Fibroblast of pulmonary artery (primary cell): ENCODE results near the gene NOMO2.
A peak's percentile ranks its signal among the peaks of the same experiment; 100 is the strongest.
"Not testable (repeated sequence)": the region's sequence is repeated elsewhere in the genome, so short reads cannot be mapped to it uniquely, and the experiment has no call there.

Experiments used
- DNase-seq: peaks from one replicate; pipeline ENCODE4 v3.0.0-alpha.2; 2010; ENCODE audit warnings: low read depth
- H3K4me3 ChIP-seq: replicated peaks from 2 replicates; pipeline ENCODE4 v1.5.1; 2011; ENCODE audit warnings: low read depth, mild to moderate bottlenecking, control low read depth, low read length, moderate library complexity

NOMO2 gene

GRCh38 chr16:18535519-18536168 lies 26.3 kb downstream of the NOMO2 start:
- not testable (repeated sequence) for H3K4me3 ChIP-seq, DNase-seq

GRCh38 chr16:18534308-18534707 lies 27.6 kb downstream of the NOMO2 start:
- H3K4me3 ChIP-seq, DNase-seq: not testable (repeated sequence)

- DNase-seq: not testable (repeated sequence)
Observed at GRCh38 chr16:18531323-18531722, 30.6 kb downstream of the NOMO2 start.

GRCh38 chr16:18530329-18530728 lies 31.6 kb downstream of the NOMO2 start:
- H3K4me3 ChIP-seq, DNase-seq: not testable (repeated sequence)

More at GRCh38 chr16:18531323-18531722, 30.6 kb downstream of the NOMO2 start:
- not testable (repeated sequence) for H3K4me3 ChIP-seq

- not testable (repeated sequence) for DNase-seq
Observed at GRCh38 chr16:18526547-18526946, 35.4 kb downstream of the NOMO2 start.

GRCh38 chr16:18525882-18526482 lies 35.9 kb downstream of the NOMO2 start:
- not testable (repeated sequence) for DNase-seq, H3K4me3 ChIP-seq

More at GRCh38 chr16:18526547-18526946, 35.4 kb downstream of the NOMO2 start:
- H3K4me3 ChIP-seq: not testable (repeated sequence)

- DNase-seq, H3K4me3 ChIP-seq: not testable (repeated sequence)
Observed at GRCh38 chr16:18522637-18523036, 39.3 kb downstream of the NOMO2 start.

GRCh38 chr16:18521445-18522181 lies 40.3 kb downstream of the NOMO2 start:
- not testable (repeated sequence) for DNase-seq, H3K4me3 ChIP-seq

GRCh38 chr16:18518536-18519283 lies 43.2 kb downstream of the NOMO2 start:
- not testable (repeated sequence) for DNase-seq

GRCh38 chr16:18498430-18498829 lies 63.5 kb downstream of the NOMO2 start:
- not testable (repeated sequence) for DNase-seq, H3K4me3 ChIP-seq

More at GRCh38 chr16:18518536-18519283, 43.2 kb downstream of the NOMO2 start:
- not testable (repeated sequence) for H3K4me3 ChIP-seq

- not testable (repeated sequence) for H3K4me3 ChIP-seq, DNase-seq
Observed at GRCh38 chr16:18497032-18497431, 64.9 kb downstream of the NOMO2 start.

- not testable (repeated sequence) for DNase-seq, H3K4me3 ChIP-seq
Observed at GRCh38 chr16:18492118-18492897, 69.6 kb downstream of the NOMO2 start.

GRCh38 chr16:18436025-18436424 lies 125.9 kb downstream of the NOMO2 start:
- not testable (repeated sequence) for H3K4me3 ChIP-seq, DNase-seq

GRCh38 chr16:18415827-18416226 lies 146.1 kb downstream of the NOMO2 start:
- not testable (repeated sequence) for DNase-seq

GRCh38 chr16:18409532-18410293 lies 152.2 kb downstream of the NOMO2 start:
- not testable (repeated sequence) for DNase-seq, H3K4me3 ChIP-seq

More at GRCh38 chr16:18415827-18416226, 146.1 kb downstream of the NOMO2 start:
- not testable (repeated sequence) for H3K4me3 ChIP-seq

GRCh38 chr16:18401851-18402657 lies 159.8 kb downstream of the NOMO2 start:
- H3K4me3 ChIP-seq, DNase-seq: not testable (repeated sequence)

GRCh38 chr16:18401159-18401558 lies 160.7 kb downstream of the NOMO2 start:
- peak overlapping the region; percentile 41 for H3K4me3 ChIP-seq
- DNase-seq: not testable (repeated sequence)
